Islet of Langerhans (tissue), 1 donor: ENCODE data around the gene RPL37A.

Experiments used
- FAIRE-seq: peaks from one replicate; lab custom pipeline; 2011; peaks lifted over from hg19 to GRCh38; lab: Jason Lieb, UNC

RPL37A gene

GRCh38 chr2:216548901-216549331, 50.3 kb downstream of the RPL37A start:
- no peak for FAIRE-seq

- FAIRE-seq: no peak
These were observed 51.5 kb downstream of the RPL37A start for GRCh38 chr2:216549926-216550690.

GRCh38 chr2:216551234-216552068, 52.8 kb downstream of the RPL37A start:
- no peak for FAIRE-seq

GRCh38 chr2:216553093-216553478, 54.4 kb downstream of the RPL37A start:
- no peak for FAIRE-seq
